RPMI7951 (cell line): Measurements from ENCODE around the gene LCP2. TPM values are rescaled to one million over a fixed set of nuclear protein-coding genes. Genes with fewer than 3 reads are reported as not detected.

Source experiments
- DNase-seq: peaks from one replicate; pipeline ENCODE4 v3.0.0-alpha.2; 2012; ENCODE audit warnings: low read depth
- total RNA-seq: library from RNA; depleted of rRNA; stranded (reverse); fragments of >200 nt; shearing (Covaris generic); gene quantifications from 2 replicates; pipeline ENCODE4 v1.2.3, GENCODE V29; 2014

Gene LCP2
- total RNA-seq, 1 experiment from 2014 or later = 2.5 TPM

- no peak for DNase-seq
Observed at GRCh38 chr5:170296036-170296934, 1.3 kb downstream of the LCP2 start.

- DNase-seq = no peak
Observed at GRCh38 chr5:170294556-170294955, 3.0 kb downstream of the LCP2 start.

GRCh38 chr5:170294057-170294456 is 3.5 kb downstream of the LCP2 start:
- no peak for DNase-seq

- DNase-seq = no peak
Observed at GRCh38 chr5:170293273-170293672, 4.3 kb downstream of the LCP2 start.

- DNase-seq = no peak
Observed at GRCh38 chr5:170292179-170293104, 5.1 kb downstream of the LCP2 start.

- no peak for DNase-seq
Observed at GRCh38 chr5:170290498-170290897, 7.1 kb downstream of the LCP2 start.

GRCh38 chr5:170289764-170290163 is 7.8 kb downstream of the LCP2 start:
- no peak for DNase-seq

- no peak for DNase-seq
Observed at GRCh38 chr5:170289121-170289520, 8.5 kb downstream of the LCP2 start.

- no peak for DNase-seq
Observed at GRCh38 chr5:170288551-170288950, 9.0 kb downstream of the LCP2 start.

GRCh38 chr5:170288151-170288550 is 9.4 kb downstream of the LCP2 start:
- DNase-seq = no peak

GRCh38 chr5:170287532-170287931 is 10.0 kb downstream of the LCP2 start:
- no peak for DNase-seq

GRCh38 chr5:170286386-170286925 is 11.1 kb downstream of the LCP2 start:
- DNase-seq = no peak

GRCh38 chr5:170285181-170285580 is 12.4 kb downstream of the LCP2 start:
- DNase-seq = no peak

- no peak for DNase-seq
Observed at GRCh38 chr5:170284231-170284630, 13.3 kb downstream of the LCP2 start.

- DNase-seq = no peak
Observed at GRCh38 chr5:170283296-170283695, 14.3 kb downstream of the LCP2 start.

- no peak for DNase-seq
Observed at GRCh38 chr5:170280011-170280493, 17.5 kb downstream of the LCP2 start.

GRCh38 chr5:170279459-170279817 is 18.1 kb downstream of the LCP2 start:
- DNase-seq = no peak

- no peak for DNase-seq
Observed at GRCh38 chr5:170278611-170279458, 18.7 kb downstream of the LCP2 start.

GRCh38 chr5:170277867-170278281 is 19.7 kb downstream of the LCP2 start:
- DNase-seq = no peak

- DNase-seq = no peak
Observed at GRCh38 chr5:170276140-170276539, 21.4 kb downstream of the LCP2 start.

- DNase-seq = no peak
Observed at GRCh38 chr5:170275376-170275994, 22.1 kb downstream of the LCP2 start.
